HepG2 (cell line): ENCODE results near the gene GRIK5. TPM values are rescaled to one million over a fixed set of nuclear protein-coding genes. Genes with fewer than 3 reads are reported as not detected.

Experiments used
- BHLHE40 ChIP-seq: IDR thresholded peaks from 2 replicates; pipeline ENCODE4 v1.6.1; 2011; ENCODE audit warnings: low read length, improper control_type of control experiment
- CBFB ChIP-seq: sonication (generic); formaldehyde crosslinking; IDR thresholded peaks from 2 replicates; pipeline ENCODE4 v1.4.0; 2020; ENCODE audit warnings: missing genetic modification reagents
- HNRNPLL ChIP-seq: fragments of 200-400 bp; formaldehyde crosslinking; IDR thresholded peaks from 2 replicates; pipeline ENCODE4 v1.6.1; 2017; ENCODE audit warnings: mild to moderate bottlenecking, low read depth, low read length; ENCODE audit not compliant: poor library complexity, severe bottlenecking
- KDM4B ChIP-seq: sonication (generic); formaldehyde crosslinking; IDR thresholded peaks from 2 replicates; pipeline ENCODE4 v1.4.0; 2020; ENCODE audit warnings: missing genetic modification reagents
- SYNCRIP ChIP-seq: fragments of 200-400 bp; formaldehyde crosslinking; IDR thresholded peaks from 2 replicates; pipeline ENCODE4 v1.6.1; 2018; ENCODE audit warnings: mild to moderate bottlenecking, low read depth, low read length; ENCODE audit not compliant: insufficient read depth
- YY1 ChIP-seq: IDR thresholded peaks from 2 replicates; pipeline ENCODE4 v1.6.1; 2011; ENCODE audit warnings: low read length, low read depth, moderate library complexity, mild to moderate bottlenecking; ENCODE audit not compliant: insufficient read depth, insufficient replicate concordance
- ZC3H13 ChIP-seq: sonication (generic); formaldehyde crosslinking; IDR thresholded peaks from 2 replicates; pipeline ENCODE4 v1.8.1; 2023; ENCODE audit warnings: mild to moderate bottlenecking, missing genetic modification reagents, moderate library complexity
- ZNF33A ChIP-seq: sonication (generic); formaldehyde crosslinking; IDR thresholded peaks from 2 replicates; pipeline ENCODE4 v1.5.1; 2020; ENCODE audit warnings: missing genetic modification reagents, mild to moderate bottlenecking, moderate library complexity, borderline replicate concordance
- ZNF720 ChIP-seq: sonication (generic); formaldehyde crosslinking; IDR thresholded peaks from 2 replicates; pipeline ENCODE4 v1.4.0; 2020; ENCODE audit warnings: missing genetic modification reagents
- ZNF792 ChIP-seq: IDR thresholded peaks from 2 replicates; pipeline ENCODE4 v1.6.1; 2016
- polyA plus RNA-seq, 8 experiments: library from polyadenylated mRNA; depleted of rRNA in 3 of 8; stranded (reverse) in 7 of 8; unstranded in 1 of 8; fragments of >200 nt; fragmentation: Illumina TruSeq in 4 of 8; extraction: Trizol in 4 of 8; gene quantifications; 2 replicates each; pipeline versions ENCODE4 v1.2.1 to v1.2.3, GENCODE V29; 2011 to 2016; ENCODE audit warnings: low read depth in 4 of 8, missing spikeins in 1 of 8, mixed read lengths in 1 of 8; ENCODE audit not compliant: insufficient read depth in 1 of 8
- total RNA-seq, 5 experiments: library from RNA; depleted of rRNA; stranded (reverse); fragments of >200 nt; fragmentation: Illumina TruSeq; extraction: Trizol; gene quantifications; 2 replicates each; pipeline ENCODE4 v1.2.3, GENCODE V29; 2016; ENCODE audit warnings: low read depth in 1 of 5
- TF ChIP-seq, protein P1 (sequence below): sonication (generic); formaldehyde crosslinking; IDR thresholded peaks from 2 replicates; pipeline ENCODE4 v1.8.0; 2022; ENCODE audit warnings: missing genetic modification reagents, mild to moderate bottlenecking, borderline replicate concordance
- TF ChIP-seq, protein P2 (sequence below): sonication (generic); formaldehyde crosslinking; conservative IDR thresholded peaks from 2 replicates; pipeline ENCODE4 v1.8.1; 2023; ENCODE audit warnings: missing genetic modification reagents
- TF ChIP-seq, protein P3 (sequence below): sonication (generic); formaldehyde crosslinking; IDR thresholded peaks from 2 replicates; pipeline ENCODE4 v1.5.0; 2020; ENCODE audit warnings: mild to moderate bottlenecking, missing genetic modification reagents
- TF ChIP-seq, protein P4 (sequence below): sonication (generic); formaldehyde crosslinking; IDR thresholded peaks from 2 replicates; pipeline ENCODE4 v1.4.0; 2020; ENCODE audit warnings: missing genetic modification reagents

GRIK5 gene
- total and polyA plus RNA-seq, 2 of the 13 experiments (the other 11 are each of a cell fraction or from before 2014, with no cell fraction given) = not detected

DNA sequence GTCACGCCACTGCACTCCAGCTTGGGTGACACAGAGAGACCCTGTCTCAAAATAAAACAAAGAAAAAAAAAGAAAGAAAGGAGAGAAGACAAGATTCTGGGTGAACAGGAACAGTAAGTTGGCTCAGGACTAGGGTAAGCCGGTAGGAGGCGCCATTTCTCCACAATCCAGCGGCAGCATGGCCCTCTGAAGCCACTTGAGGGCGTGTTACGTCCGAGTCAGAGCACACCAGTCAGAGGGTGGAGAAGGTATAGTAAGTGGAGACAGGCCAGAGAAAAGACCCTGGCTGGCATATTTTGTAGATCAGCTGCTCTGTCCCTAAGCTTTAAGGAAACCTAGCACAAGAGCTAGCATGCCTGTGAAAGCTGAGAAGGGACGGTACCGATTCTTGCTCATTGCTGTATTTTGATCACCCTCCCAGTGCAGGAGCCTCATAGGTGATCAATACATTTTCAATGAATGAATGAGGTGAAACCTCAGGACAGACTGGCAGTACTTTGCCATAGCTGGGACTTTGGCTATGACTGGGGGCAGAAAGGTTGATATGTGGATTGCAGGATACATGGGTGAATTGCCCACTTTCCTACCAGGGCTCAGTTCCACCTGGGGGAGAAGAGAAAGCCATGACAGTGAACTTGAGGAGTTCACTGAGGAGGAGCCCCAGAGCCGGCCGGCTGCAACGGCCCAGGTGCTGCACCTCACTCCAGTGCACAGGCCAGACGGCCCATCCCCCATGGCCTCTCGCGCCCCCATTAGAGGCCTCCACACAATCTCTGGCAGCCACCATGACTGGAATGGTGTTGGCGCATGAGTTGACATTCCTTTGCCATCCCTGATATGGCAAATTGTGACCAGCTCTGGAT lies 38.8 kb upstream of the GRIK5 start (continued):
- TF ChIP-seq YY1 = peak; percentile 22
- TF ChIP-seq ZNF33A (CRISPR knock-in tag) = no peak
- TF ChIP-seq, protein P1, sequence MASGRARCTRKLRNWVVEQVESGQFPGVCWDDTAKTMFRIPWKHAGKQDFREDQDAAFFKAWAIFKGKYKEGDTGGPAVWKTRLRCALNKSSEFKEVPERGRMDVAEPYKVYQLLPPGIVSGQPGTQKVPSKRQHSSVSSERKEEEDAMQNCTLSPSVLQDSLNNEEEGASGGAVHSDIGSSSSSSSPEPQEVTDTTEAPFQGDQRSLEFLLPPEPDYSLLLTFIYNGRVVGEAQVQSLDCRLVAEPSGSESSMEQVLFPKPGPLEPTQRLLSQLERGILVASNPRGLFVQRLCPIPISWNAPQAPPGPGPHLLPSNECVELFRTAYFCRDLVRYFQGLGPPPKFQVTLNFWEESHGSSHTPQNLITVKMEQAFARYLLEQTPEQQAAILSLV (CRISPR knock-in tag) = no peak
- TF ChIP-seq ZNF792 (CRISPR knock-in tag) = no peak
- TF ChIP-seq KDM4B (CRISPR knock-in tag) = no peak
- TF ChIP-seq, protein P2, sequence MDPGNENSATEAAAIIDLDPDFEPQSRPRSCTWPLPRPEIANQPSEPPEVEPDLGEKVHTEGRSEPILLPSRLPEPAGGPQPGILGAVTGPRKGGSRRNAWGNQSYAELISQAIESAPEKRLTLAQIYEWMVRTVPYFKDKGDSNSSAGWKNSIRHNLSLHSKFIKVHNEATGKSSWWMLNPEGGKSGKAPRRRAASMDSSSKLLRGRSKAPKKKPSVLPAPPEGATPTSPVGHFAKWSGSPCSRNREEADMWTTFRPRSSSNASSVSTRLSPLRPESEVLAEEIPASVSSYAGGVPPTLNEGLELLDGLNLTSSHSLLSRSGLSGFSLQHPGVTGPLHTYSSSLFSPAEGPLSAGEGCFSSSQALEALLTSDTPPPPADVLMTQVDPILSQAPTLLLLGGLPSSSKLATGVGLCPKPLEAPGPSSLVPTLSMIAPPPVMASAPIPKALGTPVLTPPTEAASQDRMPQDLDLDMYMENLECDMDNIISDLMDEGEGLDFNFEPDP (CRISPR knock-in tag) = no peak
- TF ChIP-seq, protein P3, sequence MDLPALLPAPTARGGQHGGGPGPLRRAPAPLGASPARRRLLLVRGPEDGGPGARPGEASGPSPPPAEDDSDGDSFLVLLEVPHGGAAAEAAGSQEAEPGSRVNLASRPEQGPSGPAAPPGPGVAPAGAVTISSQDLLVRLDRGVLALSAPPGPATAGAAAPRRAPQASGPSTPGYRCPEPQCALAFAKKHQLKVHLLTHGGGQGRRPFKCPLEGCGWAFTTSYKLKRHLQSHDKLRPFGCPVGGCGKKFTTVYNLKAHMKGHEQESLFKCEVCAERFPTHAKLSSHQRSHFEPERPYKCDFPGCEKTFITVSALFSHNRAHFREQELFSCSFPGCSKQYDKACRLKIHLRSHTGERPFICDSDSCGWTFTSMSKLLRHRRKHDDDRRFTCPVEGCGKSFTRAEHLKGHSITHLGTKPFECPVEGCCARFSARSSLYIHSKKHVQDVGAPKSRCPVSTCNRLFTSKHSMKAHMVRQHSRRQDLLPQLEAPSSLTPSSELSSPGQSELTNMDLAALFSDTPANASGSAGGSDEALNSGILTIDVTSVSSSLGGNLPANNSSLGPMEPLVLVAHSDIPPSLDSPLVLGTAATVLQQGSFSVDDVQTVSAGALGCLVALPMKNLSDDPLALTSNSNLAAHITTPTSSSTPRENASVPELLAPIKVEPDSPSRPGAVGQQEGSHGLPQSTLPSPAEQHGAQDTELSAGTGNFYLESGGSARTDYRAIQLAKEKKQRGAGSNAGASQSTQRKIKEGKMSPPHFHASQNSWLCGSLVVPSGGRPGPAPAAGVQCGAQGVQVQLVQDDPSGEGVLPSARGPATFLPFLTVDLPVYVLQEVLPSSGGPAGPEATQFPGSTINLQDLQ (CRISPR knock-in tag) = 0 out of 2 replicates have a peak, but pooled peaks have one; percentile 33
- TF ChIP-seq ZNF720 = no peak
- TF ChIP-seq CBFB = no peak
- no peak for TF ChIP-seq ZC3H13 (CRISPR knock-in tag)
- no peak for TF ChIP-seq HNRNPLL
- TF ChIP-seq BHLHE40 = no peak; the same call in 1 of the 2 replicates
- TF ChIP-seq, protein P4, sequence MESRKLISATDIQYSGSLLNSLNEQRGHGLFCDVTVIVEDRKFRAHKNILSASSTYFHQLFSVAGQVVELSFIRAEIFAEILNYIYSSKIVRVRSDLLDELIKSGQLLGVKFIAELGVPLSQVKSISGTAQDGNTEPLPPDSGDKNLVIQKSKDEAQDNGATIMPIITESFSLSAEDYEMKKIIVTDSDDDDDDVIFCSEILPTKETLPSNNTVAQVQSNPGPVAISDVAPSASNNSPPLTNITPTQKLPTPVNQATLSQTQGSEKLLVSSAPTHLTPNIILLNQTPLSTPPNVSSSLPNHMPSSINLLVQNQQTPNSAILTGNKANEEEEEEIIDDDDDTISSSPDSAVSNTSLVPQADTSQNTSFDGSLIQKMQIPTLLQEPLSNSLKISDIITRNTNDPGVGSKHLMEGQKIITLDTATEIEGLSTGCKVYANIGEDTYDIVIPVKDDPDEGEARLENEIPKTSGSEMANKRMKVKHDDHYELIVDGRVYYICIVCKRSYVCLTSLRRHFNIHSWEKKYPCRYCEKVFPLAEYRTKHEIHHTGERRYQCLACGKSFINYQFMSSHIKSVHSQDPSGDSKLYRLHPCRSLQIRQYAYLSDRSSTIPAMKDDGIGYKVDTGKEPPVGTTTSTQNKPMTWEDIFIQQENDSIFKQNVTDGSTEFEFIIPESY (CRISPR knock-in tag) = no peak
- no peak for TF ChIP-seq SYNCRIP
